ENCODE results near the gene ID1. TPM values are rescaled to one million over a fixed set of nuclear protein-coding genes. Genes with fewer than 3 reads are reported as not detected.

ID1 gene
- total and polyA plus RNA-seq, 2 of the 13 experiments (the other 11 are each of a cell fraction or from before 2014, with no cell fraction given) = 320 to 419 TPM

DNA sequence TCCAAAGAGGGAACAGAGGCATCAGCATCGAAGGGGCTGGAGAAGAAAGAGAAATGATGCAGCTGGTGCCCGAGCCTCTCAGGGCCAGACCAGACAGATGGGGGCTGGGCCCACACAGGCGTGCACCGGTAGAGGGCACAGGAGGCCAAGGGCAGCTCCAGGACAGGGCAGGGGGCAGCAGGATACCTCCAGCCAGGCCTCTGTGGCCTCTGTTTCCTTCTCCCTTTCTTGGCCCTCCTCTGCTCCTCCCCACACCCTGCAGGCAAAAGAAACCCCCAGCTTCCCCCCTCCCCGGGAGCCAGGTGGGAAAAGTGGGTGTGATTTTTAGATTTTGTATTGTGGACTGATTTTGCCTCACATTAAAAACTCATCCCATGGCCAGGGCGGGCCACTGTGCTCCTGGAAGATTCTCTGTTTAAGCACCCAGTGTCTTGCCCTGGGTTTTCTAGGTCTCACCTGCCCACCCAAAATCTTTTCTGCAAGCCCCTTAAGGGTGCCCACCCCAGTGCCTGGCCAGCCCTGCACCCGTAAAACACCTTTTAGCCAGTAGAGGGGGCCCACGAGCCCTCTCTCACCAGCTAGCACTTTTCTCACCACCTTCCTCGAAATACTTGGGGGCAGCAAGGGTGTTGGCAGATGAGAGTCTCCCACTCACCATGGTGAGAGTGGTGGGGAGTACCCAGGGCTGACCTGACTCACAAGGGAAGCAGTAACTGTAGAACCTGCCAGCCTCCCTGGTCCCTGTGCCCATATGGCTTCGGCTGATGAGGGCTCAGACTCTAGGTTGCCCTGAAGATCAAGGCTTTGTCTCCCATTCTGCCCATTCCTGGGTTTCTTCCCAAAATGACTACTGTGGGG lies 35.7 kb upstream of the ID1 start (continued):
- TF ChIP-seq, protein P1, sequence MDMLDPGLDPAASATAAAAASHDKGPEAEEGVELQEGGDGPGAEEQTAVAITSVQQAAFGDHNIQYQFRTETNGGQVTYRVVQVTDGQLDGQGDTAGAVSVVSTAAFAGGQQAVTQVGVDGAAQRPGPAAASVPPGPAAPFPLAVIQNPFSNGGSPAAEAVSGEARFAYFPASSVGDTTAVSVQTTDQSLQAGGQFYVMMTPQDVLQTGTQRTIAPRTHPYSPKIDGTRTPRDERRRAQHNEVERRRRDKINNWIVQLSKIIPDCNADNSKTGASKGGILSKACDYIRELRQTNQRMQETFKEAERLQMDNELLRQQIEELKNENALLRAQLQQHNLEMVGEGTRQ (IDR thresholded peaks at IDR 0.05; ENCODE audit: low read depth, low read length) = no peak
- TF ChIP-seq, protein P1 (CRISPR knock-in tag; IDR thresholded peaks at IDR 0.05; ENCODE audit: borderline replicate concordance) = no peak
- TF ChIP-seq PAWR (CRISPR knock-in tag; IDR thresholded peaks at IDR 0.05; ENCODE audit: borderline replicate concordance) = peak; percentile 62; the same call in 1 of the 2 replicates
- TF ChIP-seq HIVEP1 (CRISPR knock-in tag; IDR thresholded peaks at IDR 0.05) = no peak; the same call in 1 of the 2 replicates
- TF ChIP-seq ZNF296 (CRISPR knock-in tag; conservative IDR thresholded peaks at IDR 0.05) = 0 out of 2 replicates have a peak, but pooled peaks have one; percentile 8
- no peak for TF ChIP-seq CAMTA2 (CRISPR knock-in tag; IDR thresholded peaks at IDR 0.05; ENCODE audit: borderline replicate concordance)
- TF ChIP-seq ZNF383 (CRISPR knock-in tag; IDR thresholded peaks at IDR 0.05; ENCODE audit: borderline replicate concordance) = peak; percentile 64; the same call in 1 of the 2 replicates
- no peak for TF ChIP-seq ZBTB40 (IDR thresholded peaks at IDR 0.05)
- TF ChIP-seq ZBTB40 (CRISPR knock-in tag; IDR thresholded peaks at IDR 0.05) = peak; percentile 71; the same call in 1 of the 2 replicates
- TF ChIP-seq ZNF232 (CRISPR knock-in tag; IDR thresholded peaks at IDR 0.05; ENCODE audit: borderline replicate concordance) = peak; percentile 56; the same call in 1 of the 2 replicates
- no peak for TF ChIP-seq CENPX (CRISPR knock-in tag; IDR thresholded peaks at IDR 0.05)
- no peak for TF ChIP-seq DDIT3 (CRISPR knock-in tag; IDR thresholded peaks at IDR 0.05)
- TF ChIP-seq FOXK1 (CRISPR knock-in tag; IDR thresholded peaks at IDR 0.05; ENCODE audit: borderline replicate concordance, low read depth) = 0 out of 2 replicates have a peak, but pooled peaks have one; percentile 6
- peak; percentile 43; the same call in 1 of the 2 replicates for TF ChIP-seq NR2F6 (IDR thresholded peaks at IDR 0.05)
- TF ChIP-seq NR2F6 (CRISPR knock-in tag; IDR thresholded peaks at IDR 0.05) = peak; percentile 86
- no peak for TF ChIP-seq CEBPB (IDR thresholded peaks at IDR 0.05; ENCODE audit: borderline replicate concordance, low read depth, low read length)
- TF ChIP-seq ZNF703 (CRISPR knock-in tag; IDR thresholded peaks at IDR 0.05; ENCODE audit: borderline replicate concordance) = no peak
- 0 out of 2 replicates have a peak, but pooled peaks have one; percentile 5 for TF ChIP-seq ZNF614 (CRISPR knock-in tag; IDR thresholded peaks at IDR 0.05; ENCODE audit: borderline replicate concordance)

All from HepG2 (cell line).